Fibroblast of lung (primary cell): ENCODE measurements around the gene TP53BP1.

Experiments
- CTCF ChIP-seq, 2 donors: IDR thresholded peaks in 1 of 2; conservative IDR thresholded peaks in 1 of 2; 1 replicate in 1 of 2; 2 replicates in 1 of 2; pipeline ENCODE4 v1.5.1; 2011 to 2012; ENCODE audit warnings: low read length in 2 of 2, control low read depth in 1 of 2, inconsistent platforms in 1 of 2, low read depth in 1 of 2, mild to moderate bottlenecking in 1 of 2
- EZH2 ChIP-seq: IDR thresholded peaks from 2 replicates; pipeline ENCODE4 v1.5.1; 2012; ENCODE audit warnings: low read length, control low read depth, mild to moderate bottlenecking; ENCODE audit errors: missing control alignments

- TF ChIP-seq CTCF (conservative IDR thresholded peaks at IDR 0.05 in 1 of 2, IDR thresholded peaks at IDR 0.05 in 1 of 2; ENCODE audit: low read depth in 1 of 2, low read length in 2 of 2) (no peak), EZH2 (no peak)
Measured at GRCh38 chr15:43449981-43450380, 43.0 kb downstream of the TP53BP1 start.
